ENCODE measurements around the gene RAB11FIP4. TPM values are rescaled to one million over a fixed set of nuclear protein-coding genes. Genes with fewer than 3 reads are reported as not detected.

Gene RAB11FIP4
- total and polyA plus RNA-seq, 2 donors from 2014 or later = 10.0 to 32.5 TPM

- Histone ChIP-seq H3K9me3 (ENCODE audit: control insufficient read depth in 2 of 3, insufficient read depth in 1 of 3, low read length in 3 of 3) (no peaks in the 10 kb centered on the region), H3K4me3 (ENCODE audit: low read length in 3 of 3) (no peak overlapping the region), H3K27ac (ENCODE audit: low read depth in 2 of 2, low read length in 2 of 2) (no peak overlapping the region), H3K27me3 (ENCODE audit: control insufficient read depth, insufficient read depth, low read length) (no peaks in the 10 kb centered on the region), H3K9ac (ENCODE audit: low read length in 3 of 3) (no peak overlapping the region), H3K4me1 (ENCODE audit: control insufficient read depth in 2 of 3, insufficient read depth in 2 of 3, low read depth in 1 of 3, low read length in 3 of 3) (no peaks in the 10 kb centered on the region), H3K36me3 (ENCODE audit: control insufficient read depth in 2 of 3, insufficient read depth in 3 of 3, low read length in 3 of 3) (no peaks in the 10 kb centered on the region)
- FAIRE-seq = no peak
- TF ChIP-seq CTCF (IDR thresholded peaks at IDR 0.05; ENCODE audit: borderline replicate concordance, extremely low read depth, insufficient read depth) = no peak
- DNase-seq = peak in 2 of 5 donors; percentile 1 to 13
- intact Hi-C loops (cut with DNase I) = no loop called here
Measured at GRCh38 chr17:31401456-31402254, 10.2 kb downstream of the RAB11FIP4 start.

- no peaks in the 10 kb centered on the region for H3K36me3 ChIP-seq (ENCODE audit: control insufficient read depth in 2 of 3, insufficient read depth in 3 of 3, low read length in 3 of 3)
- no peak for TF ChIP-seq CTCF (IDR thresholded peaks at IDR 0.05; ENCODE audit: borderline replicate concordance, extremely low read depth, insufficient read depth)
- H3K9ac ChIP-seq (ENCODE audit: low read length in 3 of 3) = no peak overlapping the region
- H3K4me1 ChIP-seq (ENCODE audit: control insufficient read depth in 2 of 3, insufficient read depth in 2 of 3, low read depth in 1 of 3, low read length in 3 of 3) = no peaks in the 10 kb centered on the region
- no peaks in the 10 kb centered on the region for H3K9me3 ChIP-seq (ENCODE audit: control insufficient read depth in 2 of 3, insufficient read depth in 1 of 3, low read length in 3 of 3)
- DNase-seq (peak in 1 of 5 donors; percentile 51), FAIRE-seq (no peak)
- intact Hi-C loops (cut with DNase I) = no loop called here
- H3K27me3 ChIP-seq (ENCODE audit: control insufficient read depth, insufficient read depth, low read length) = no peaks in the 10 kb centered on the region
- H3K4me3 ChIP-seq (ENCODE audit: low read length in 3 of 3) = no peak overlapping the region
- H3K27ac ChIP-seq (ENCODE audit: low read depth in 2 of 2, low read length in 2 of 2) = no peak overlapping the region
Measured at GRCh38 chr17:31404028-31404949, 12.8 kb downstream of the RAB11FIP4 start.

- Histone ChIP-seq H3K4me3 (ENCODE audit: low read length in 3 of 3) (no peak overlapping the region), H3K27me3 (ENCODE audit: control insufficient read depth, insufficient read depth, low read length) (no peaks in the 10 kb centered on the region), H3K9ac (ENCODE audit: low read length in 3 of 3) (no peak overlapping the region), H3K9me3 (ENCODE audit: control insufficient read depth in 2 of 3, insufficient read depth in 1 of 3, low read length in 3 of 3) (no peaks in the 10 kb centered on the region), H3K27ac (ENCODE audit: low read depth in 2 of 2, low read length in 2 of 2) (no peak overlapping the region), H3K4me1 (ENCODE audit: control insufficient read depth in 2 of 3, insufficient read depth in 2 of 3, low read depth in 1 of 3, low read length in 3 of 3) (no peaks in the 10 kb centered on the region), H3K36me3 (ENCODE audit: control insufficient read depth in 2 of 3, insufficient read depth in 3 of 3, low read length in 3 of 3) (no peaks in the 10 kb centered on the region)
- TF ChIP-seq CTCF (IDR thresholded peaks at IDR 0.05; ENCODE audit: borderline replicate concordance, extremely low read depth, insufficient read depth) = no peak
- peak in 1 of 5 donors; percentile 43 for DNase-seq
- intact Hi-C loops (cut with DNase I) = no loop called here
- no peak for FAIRE-seq
Measured at GRCh38 chr17:31405890-31406371, 14.5 kb downstream of the RAB11FIP4 start.

Measured in kidney (tissue), 14 donors.